MM.1S (cell line): ENCODE results near the gene POFUT1.

ENCODE experiments used
- DNase-seq: peaks from one replicate; pipeline ENCODE4 v3.0.0-alpha.2; 2015
- H2AFZ ChIP-seq: fragments of 300-600 bp; sonication (generic); 2 replicates; pipeline ENCODE4 v1.6.0; 2016; ENCODE audit warnings: antibody characterized with exemption, low read length
- H3F3A ChIP-seq: fragments of 300-600 bp; sonication (generic); 2 replicates; pipeline ENCODE4 v1.6.1; 2016; ENCODE audit warnings: mild to moderate bottlenecking, antibody characterized with exemption, low read length, moderate library complexity, mixed read lengths; ENCODE audit not compliant: insufficient read depth
- H3K27ac ChIP-seq: fragments of 300-600 bp; sonication (generic); 2 replicates; pipeline ENCODE4 v1.5.1; 2016; ENCODE audit warnings: mild to moderate bottlenecking, low read length
- H3K27me3 ChIP-seq: fragments of 300-600 bp; sonication (generic); replicated peaks from 2 replicates; pipeline ENCODE4 v1.6.0; 2016; ENCODE audit warnings: low read length; ENCODE audit not compliant: insufficient read depth
- H3K36me3 ChIP-seq: fragments of 300-600 bp; sonication (generic); replicated peaks from 2 replicates; pipeline ENCODE4 v1.6.1; 2016; ENCODE audit warnings: mild to moderate bottlenecking, low read length, mixed read lengths; ENCODE audit not compliant: insufficient read depth
- H3K4me1 ChIP-seq: fragments of 300-600 bp; sonication (generic); 2 replicates; pipeline ENCODE4 v1.6.1; 2016; ENCODE audit warnings: low read length, mixed read lengths
- H3K4me2 ChIP-seq: fragments of 300-600 bp; sonication (generic); 2 replicates; pipeline ENCODE4 v1.6.0; 2016; ENCODE audit warnings: low read depth, low read length
- H3K4me3 ChIP-seq: fragments of 300-600 bp; sonication (generic); 2 replicates; pipeline ENCODE4 v1.5.1; 2016; ENCODE audit warnings: low read length, mixed read lengths
- H3K79me2 ChIP-seq: fragments of 300-600 bp; sonication (generic); 2 replicates; pipeline ENCODE4 v1.6.1; 2016; ENCODE audit warnings: mixed run types, low read length, mixed read lengths
- H3K9ac ChIP-seq: fragments of 300-600 bp; sonication (generic); 2 replicates; pipeline ENCODE4 v1.6.1; 2016; ENCODE audit warnings: low read length, mixed read lengths
- H3K9me2 ChIP-seq: fragments of 300-600 bp; sonication (generic); replicated peaks from 2 replicates; pipeline ENCODE4 v1.6.1; 2016; ENCODE audit warnings: mild to moderate bottlenecking, low read length, mixed read lengths; ENCODE audit not compliant: insufficient read depth
- H3K9me3 ChIP-seq: fragments of 300-600 bp; sonication (generic); replicated peaks from 2 replicates; pipeline ENCODE4 v1.6.1; 2016; ENCODE audit warnings: mild to moderate bottlenecking, low read length, mixed read lengths; ENCODE audit not compliant: insufficient read depth
- H4K20me1 ChIP-seq: fragments of 300-600 bp; sonication (generic); 2 replicates; pipeline ENCODE4 v1.6.1; 2016; ENCODE audit warnings: mild to moderate bottlenecking, low read length, moderate library complexity, mixed read lengths; ENCODE audit not compliant: insufficient read depth
- EZH2 ChIP-seq: fragments of 300-600 bp; sonication (generic); optimal IDR thresholded peaks from 2 replicates; pipeline ENCODE3; 2017; ENCODE audit warnings: low read depth, mild to moderate bottlenecking, antibody characterized with exemption, low read length, mixed read lengths
- EZH2phosphoT487 ChIP-seq: fragments of 300-600 bp; sonication (generic); IDR thresholded peaks from 2 replicates; pipeline ENCODE4 v1.6.1; 2018; ENCODE audit warnings: antibody characterized with exemption, low read length
- TF ChIP-seq, protein P1 (sequence below): fragments of 300-600 bp; sonication (generic); IDR thresholded peaks from 2 replicates; pipeline ENCODE4 v1.5.1; 2016; ENCODE audit warnings: antibody characterized with exemption, low read length, mixed read lengths

Gene POFUT1

GRCh38 chr20:32216179-32217142, 8.8 kb downstream of the POFUT1 start:
- Histone ChIP-seq H3K27me3 (no peaks in the 10 kb centered on the region), H4K20me1 (no peaks in the 10 kb centered on the region), H2AFZ (no peak overlapping the region), H3K4me1 (no peaks in the 10 kb centered on the region), H3K79me2 (no peaks in the 10 kb centered on the region), H3K4me3 (no peak overlapping the region), H3K4me2 (no peak overlapping the region), H3K9me2 (no peaks in the 10 kb centered on the region), H3K9ac (no peak overlapping the region), H3K36me3 (0 out of 2 replicates have a peak, but pooled peaks cover 4% of the 10 kb centered on the region), H3K9me3 (no peaks in the 10 kb centered on the region), H3K27ac (no peak overlapping the region), H3F3A (no peaks in the 10 kb centered on the region)
- TF ChIP-seq EZH2 (no peak), EZH2phosphoT487 (no peak)
- TF ChIP-seq, protein P1, sequence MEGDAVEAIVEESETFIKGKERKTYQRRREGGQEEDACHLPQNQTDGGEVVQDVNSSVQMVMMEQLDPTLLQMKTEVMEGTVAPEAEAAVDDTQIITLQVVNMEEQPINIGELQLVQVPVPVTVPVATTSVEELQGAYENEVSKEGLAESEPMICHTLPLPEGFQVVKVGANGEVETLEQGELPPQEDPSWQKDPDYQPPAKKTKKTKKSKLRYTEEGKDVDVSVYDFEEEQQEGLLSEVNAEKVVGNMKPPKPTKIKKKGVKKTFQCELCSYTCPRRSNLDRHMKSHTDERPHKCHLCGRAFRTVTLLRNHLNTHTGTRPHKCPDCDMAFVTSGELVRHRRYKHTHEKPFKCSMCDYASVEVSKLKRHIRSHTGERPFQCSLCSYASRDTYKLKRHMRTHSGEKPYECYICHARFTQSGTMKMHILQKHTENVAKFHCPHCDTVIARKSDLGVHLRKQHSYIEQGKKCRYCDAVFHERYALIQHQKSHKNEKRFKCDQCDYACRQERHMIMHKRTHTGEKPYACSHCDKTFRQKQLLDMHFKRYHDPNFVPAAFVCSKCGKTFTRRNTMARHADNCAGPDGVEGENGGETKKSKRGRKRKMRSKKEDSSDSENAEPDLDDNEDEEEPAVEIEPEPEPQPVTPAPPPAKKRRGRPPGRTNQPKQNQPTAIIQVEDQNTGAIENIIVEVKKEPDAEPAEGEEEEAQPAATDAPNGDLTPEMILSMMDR, result no peak
- no peak for DNase-seq

DNA sequence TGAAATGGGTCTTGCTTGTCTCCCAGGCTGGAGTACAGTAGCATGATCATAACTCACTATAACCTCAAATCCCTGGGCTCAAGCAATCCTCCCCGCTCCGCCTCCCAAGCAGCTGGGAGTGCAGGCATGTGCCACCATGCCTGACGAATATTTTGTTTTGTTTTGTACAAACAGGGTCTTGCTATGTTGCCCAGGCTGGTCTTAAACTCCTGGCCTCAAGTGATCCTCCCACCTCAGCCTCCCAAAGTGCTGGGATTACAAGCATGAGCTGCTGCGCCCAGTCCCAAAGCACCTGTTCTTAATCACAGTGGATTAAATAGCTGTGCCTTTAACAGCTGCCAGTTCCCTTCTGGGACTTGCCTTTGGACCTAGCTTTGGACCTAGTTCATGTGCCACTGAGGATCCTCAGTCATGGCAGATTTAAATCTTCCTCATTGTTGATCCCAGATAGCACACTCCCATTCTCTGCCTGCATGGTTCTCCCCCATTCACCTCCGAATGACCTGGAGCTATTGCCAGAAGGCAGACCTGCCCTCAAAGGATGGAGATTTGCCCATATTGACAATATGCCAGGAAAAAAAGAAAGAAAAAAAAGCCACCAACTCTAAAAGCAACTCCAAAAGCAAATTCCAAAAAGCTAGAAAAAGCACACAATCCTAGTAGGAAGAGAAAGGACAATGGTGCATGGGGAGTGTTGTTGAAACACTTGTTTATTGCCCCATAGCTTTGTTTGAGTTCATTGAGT, 10.6 kb downstream of the POFUT1 start:
- H3K4me3 ChIP-seq, result no peak overlapping the region
- no peaks in the 10 kb centered on the region for H4K20me1 ChIP-seq
- H3K4me2 ChIP-seq, result no peak overlapping the region
- no peaks in the 10 kb centered on the region for H3K9me3 ChIP-seq
- H3K27me3 ChIP-seq, result no peaks in the 10 kb centered on the region
- H3K4me1 ChIP-seq, result no peaks in the 10 kb centered on the region
- H3K9me2 ChIP-seq, result no peaks in the 10 kb centered on the region
- H3K27ac ChIP-seq, result no peak overlapping the region
- no peak overlapping the region for H2AFZ ChIP-seq
- no peak overlapping the region for H3K9ac ChIP-seq
- 0 out of 2 replicates have a peak, but pooled peaks cover 4% of the 10 kb centered on the region for H3K36me3 ChIP-seq
- no peak for TF ChIP-seq EZH2
- no peak for TF ChIP-seq EZH2phosphoT487
- TF ChIP-seq, protein P1, result no peak
- no peaks in the 10 kb centered on the region for H3F3A ChIP-seq
- no peaks in the 10 kb centered on the region for H3K79me2 ChIP-seq
- DNase-seq, result no peak

DNA sequence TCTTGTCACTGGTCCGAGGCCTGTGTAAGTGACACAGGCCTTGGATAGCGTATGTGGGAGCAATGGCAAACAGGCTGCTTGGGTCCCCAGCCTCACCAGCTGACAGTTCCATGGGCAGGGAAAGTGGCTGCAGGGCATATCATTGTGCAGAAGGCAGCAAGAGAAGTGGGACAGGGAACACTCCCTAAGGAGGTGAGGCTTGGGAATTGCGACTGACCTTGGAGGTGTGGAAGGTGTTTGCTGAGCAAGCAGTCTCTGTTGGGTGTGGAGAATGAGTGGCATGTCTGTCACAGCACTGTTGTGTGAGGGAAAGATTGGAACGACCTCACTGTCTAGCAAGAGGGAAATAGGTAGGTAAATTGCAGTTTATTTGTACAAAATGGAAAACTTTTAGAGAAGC, 16.8 kb downstream of the POFUT1 start:
- Histone ChIP-seq H3K4me2 (no peak overlapping the region), H3K4me1 (no peaks in the 10 kb centered on the region), H4K20me1 (no peaks in the 10 kb centered on the region), H3K27me3 (no peaks in the 10 kb centered on the region), H3F3A (no peaks in the 10 kb centered on the region), H3K79me2 (no peaks in the 10 kb centered on the region), H3K36me3 (no peaks in the 10 kb centered on the region; the same call in 1 of the 2 replicates), H2AFZ (no peak overlapping the region), H3K9ac (no peak overlapping the region), H3K27ac (no peak overlapping the region), H3K4me3 (no peak overlapping the region), H3K9me3 (no peaks in the 10 kb centered on the region), H3K9me2 (no peaks in the 10 kb centered on the region)
- no peak for DNase-seq
- TF ChIP-seq EZH2phosphoT487 (no peak), EZH2 (no peak)
- TF ChIP-seq, protein P1, result no peak
